ENCODE measurements around the gene SEMA5A.

Gene SEMA5A

DNA sequence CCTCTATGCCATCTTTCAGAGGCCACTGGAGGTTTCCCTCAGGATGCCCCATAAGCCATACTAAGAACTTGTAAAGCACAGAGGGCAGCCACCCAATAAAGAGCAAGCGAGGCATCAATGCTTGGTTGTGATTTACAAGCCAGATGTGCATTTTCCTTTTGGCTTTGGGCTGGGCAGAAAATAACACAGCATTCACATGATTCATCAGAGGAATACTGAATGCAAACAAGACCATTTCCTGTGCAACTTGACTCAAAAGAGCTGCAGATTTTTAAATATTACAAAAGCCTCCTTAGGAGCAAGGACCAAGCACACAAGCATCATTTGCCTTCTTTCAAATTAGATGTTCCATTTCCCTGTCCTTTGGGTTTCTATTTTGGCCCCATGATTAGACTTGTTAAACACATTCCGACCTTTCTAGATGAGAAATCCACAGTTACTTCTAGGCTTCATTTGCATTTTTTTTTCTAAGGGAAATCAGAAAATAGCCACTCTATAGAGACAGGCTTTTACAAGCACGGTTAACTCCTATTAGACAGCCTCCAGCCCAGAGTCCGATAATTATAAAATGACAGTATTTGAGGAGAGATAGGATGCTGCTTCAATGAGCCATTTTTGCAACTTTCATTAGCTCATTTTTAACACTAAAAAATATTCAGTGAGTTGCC, 207.8 kb downstream of the SEMA5A start:
- no peak overlapping the region for H2BK5ac ChIP-seq (ENCODE audit: low read length)
- no peak overlapping the region for H4K91ac ChIP-seq (ENCODE audit: low read depth, low read length, poor library complexity)
- H3K27ac ChIP-seq (replicated peaks; ENCODE audit: low read length): no peak overlapping the region
- no peak overlapping the region for H3K9ac ChIP-seq (ENCODE audit: low read depth, low read length, poor library complexity)
- H3K79me1 ChIP-seq (ENCODE audit: low read depth, low read length): no peaks in the 10 kb centered on the region
- no peak overlapping the region for H3K4me3 ChIP-seq (ENCODE audit: low read length in 2 of 2)
- no peak overlapping the region for H3K4me2 ChIP-seq (ENCODE audit: insufficient read depth, low read length, poor library complexity, severe bottlenecking)
- no peak overlapping the region for H3K4ac ChIP-seq (ENCODE audit: low read length)
- no peak overlapping the region for H4K8ac ChIP-seq (ENCODE audit: low read depth, low read length)
- no peak overlapping the region for H2BK12ac ChIP-seq (ENCODE audit: low read length)
- no peak overlapping the region for H3K23ac ChIP-seq (ENCODE audit: low read depth, low read length, poor library complexity)
- no peak overlapping the region for H3K18ac ChIP-seq (ENCODE audit: low read length)
- H3K27me3 ChIP-seq (ENCODE audit: control insufficient read depth in 3 of 3, insufficient read depth in 3 of 3, low read depth in 1 of 3, low read length in 3 of 3): no peaks in the 10 kb centered on the region
- H3K4me1 ChIP-seq (ENCODE audit: control insufficient read depth in 2 of 2, insufficient read depth in 1 of 2, low read depth in 1 of 2, low read length in 2 of 2): peaks cover 0 to 6% of the 10 kb centered on the region in 2 donors
- no peak overlapping the region for H2BK120ac ChIP-seq (ENCODE audit: low read depth, low read length)
- DNase-seq (ENCODE audit: low spot score): no peak
- no peaks in the 10 kb centered on the region for H3K9me3 ChIP-seq (replicated peaks in 1 of 2; ENCODE audit: control insufficient read depth in 2 of 2, insufficient read depth in 1 of 2, low read depth in 1 of 2, low read length in 2 of 2)
- no peak overlapping the region for H2BK15ac ChIP-seq (ENCODE audit: low read length)
- peak overlapping the region; percentile 39 for H2AFZ ChIP-seq (ENCODE audit: low read length)
- no peak overlapping the region for H2AK5ac ChIP-seq (ENCODE audit: low read depth, low read length)
- H3K14ac ChIP-seq (ENCODE audit: low read length): no peak overlapping the region
- WGBS, 2 donors (ENCODE audit: extremely low coverage in 2 of 2, insufficient read length in 2 of 2, insufficient replicate concordance in 1 of 2): no CpG with 5 or more reads among the region's 4 CpGs
- peaks cover 0 to 7% of the 10 kb centered on the region in 2 donors for H3K36me3 ChIP-seq (replicated peaks in 1 of 2; ENCODE audit: control insufficient read depth in 2 of 2, insufficient read depth in 2 of 2, low read length in 2 of 2)

- Histone ChIP-seq H3K27ac (replicated peaks; ENCODE audit: low read length) (no peak overlapping the region), H3K4ac (ENCODE audit: low read length) (no peak overlapping the region), H4K91ac (ENCODE audit: low read depth, low read length, poor library complexity) (no peak overlapping the region), H2BK120ac (ENCODE audit: low read depth, low read length) (no peak overlapping the region), H2BK15ac (ENCODE audit: low read length) (no peak overlapping the region), H3K23ac (ENCODE audit: low read depth, low read length, poor library complexity) (no peak overlapping the region), H3K36me3 (replicated peaks in 1 of 2; ENCODE audit: control insufficient read depth in 2 of 2, insufficient read depth in 2 of 2, low read length in 2 of 2) (peaks cover 0 to 15% of the 10 kb centered on the region in 2 donors), H2AK5ac (ENCODE audit: low read depth, low read length) (no peak overlapping the region), H3K9ac (ENCODE audit: low read depth, low read length, poor library complexity) (no peak overlapping the region), H3K4me3 (ENCODE audit: low read length in 2 of 2) (no peak overlapping the region), H3K4me2 (ENCODE audit: insufficient read depth, low read length, poor library complexity, severe bottlenecking) (no peak overlapping the region), H3K27me3 (ENCODE audit: control insufficient read depth in 3 of 3, insufficient read depth in 3 of 3, low read depth in 1 of 3, low read length in 3 of 3) (no peaks in the 10 kb centered on the region), H3K79me1 (ENCODE audit: low read depth, low read length) (no peaks in the 10 kb centered on the region), H2AFZ (ENCODE audit: low read length) (no peak overlapping the region), H2BK12ac (ENCODE audit: low read length) (no peak overlapping the region), H3K4me1 (ENCODE audit: control insufficient read depth in 2 of 2, insufficient read depth in 1 of 2, low read depth in 1 of 2, low read length in 2 of 2) (peaks cover 2 to 6% of the 10 kb centered on the region in 2 donors), H4K8ac (ENCODE audit: low read depth, low read length) (no peak overlapping the region), H3K14ac (ENCODE audit: low read length) (no peak overlapping the region), H3K18ac (ENCODE audit: low read length) (no peak overlapping the region), H2BK5ac (ENCODE audit: low read length) (no peak overlapping the region), H3K9me3 (replicated peaks in 1 of 2; ENCODE audit: control insufficient read depth in 2 of 2, insufficient read depth in 1 of 2, low read depth in 1 of 2, low read length in 2 of 2) (peaks cover 0 to 4% of the 10 kb centered on the region in 2 donors)
- no peak for DNase-seq (ENCODE audit: low spot score)
- WGBS, 2 donors (ENCODE audit: extremely low coverage in 2 of 2, insufficient read length in 2 of 2, insufficient replicate concordance in 1 of 2): no CpG with 5 or more reads among the region's 2 CpGs
These were observed 209.9 kb downstream of the SEMA5A start for GRCh38 chr5:9335754-9336495.

DNA sequence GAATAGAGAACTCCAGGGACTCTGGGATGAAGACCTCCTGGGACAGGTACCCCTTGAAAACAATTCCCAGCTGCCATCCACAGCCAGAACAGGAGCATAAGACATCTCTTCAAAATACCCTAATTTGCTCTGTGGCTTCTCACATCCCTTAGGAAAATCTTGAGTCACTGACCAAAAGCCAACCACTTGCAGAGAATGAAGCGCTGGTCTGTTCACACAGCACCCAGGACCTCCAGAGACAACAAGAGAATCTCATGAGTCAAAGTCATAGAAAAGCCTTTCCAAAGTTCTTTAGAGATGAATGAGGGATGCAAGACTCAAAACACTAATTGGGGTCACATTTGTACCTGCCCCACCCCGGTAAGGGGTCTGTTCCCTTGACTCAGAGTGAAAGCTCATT, 210.6 kb downstream of the SEMA5A start:
- H3K36me3 ChIP-seq (replicated peaks in 1 of 2; ENCODE audit: control insufficient read depth in 2 of 2, insufficient read depth in 2 of 2, low read length in 2 of 2): peaks cover 0 to 15% of the 10 kb centered on the region in 2 donors
- no peak overlapping the region for H2AFZ ChIP-seq (ENCODE audit: low read length)
- H3K4me1 ChIP-seq (ENCODE audit: control insufficient read depth in 2 of 2, insufficient read depth in 1 of 2, low read depth in 1 of 2, low read length in 2 of 2): peaks cover 2 to 6% of the 10 kb centered on the region in 2 donors
- no peak overlapping the region for H2BK12ac ChIP-seq (ENCODE audit: low read length)
- WGBS, 2 donors (ENCODE audit: extremely low coverage in 2 of 2, insufficient read length in 2 of 2, insufficient replicate concordance in 1 of 2): no CpG with 5 or more reads among the region's 2 CpGs
- no peak overlapping the region for H4K91ac ChIP-seq (ENCODE audit: low read depth, low read length, poor library complexity)
- no peaks in the 10 kb centered on the region for H3K27me3 ChIP-seq (ENCODE audit: control insufficient read depth in 3 of 3, insufficient read depth in 3 of 3, low read depth in 1 of 3, low read length in 3 of 3)
- H2BK15ac ChIP-seq (ENCODE audit: low read length): no peak overlapping the region
- H2AK5ac ChIP-seq (ENCODE audit: low read depth, low read length): no peak overlapping the region
- no peak overlapping the region for H3K4ac ChIP-seq (ENCODE audit: low read length)
- no peak overlapping the region for H3K4me2 ChIP-seq (ENCODE audit: insufficient read depth, low read length, poor library complexity, severe bottlenecking)
- no peak overlapping the region for H2BK120ac ChIP-seq (ENCODE audit: low read depth, low read length)
- no peaks in the 10 kb centered on the region for H3K79me1 ChIP-seq (ENCODE audit: low read depth, low read length)
- H3K4me3 ChIP-seq (ENCODE audit: low read length in 2 of 2): no peak overlapping the region
- no peak overlapping the region for H3K14ac ChIP-seq (ENCODE audit: low read length)
- no peak overlapping the region for H3K23ac ChIP-seq (ENCODE audit: low read depth, low read length, poor library complexity)
- H3K27ac ChIP-seq (replicated peaks; ENCODE audit: low read length): no peak overlapping the region
- no peak overlapping the region for H3K18ac ChIP-seq (ENCODE audit: low read length)
- DNase-seq (ENCODE audit: low spot score): no peak
- no peak overlapping the region for H3K9ac ChIP-seq (ENCODE audit: low read depth, low read length, poor library complexity)
- H2BK5ac ChIP-seq (ENCODE audit: low read length): no peak overlapping the region
- H3K9me3 ChIP-seq (replicated peaks in 1 of 2; ENCODE audit: control insufficient read depth in 2 of 2, insufficient read depth in 1 of 2, low read depth in 1 of 2, low read length in 2 of 2): peaks cover 0 to 4% of the 10 kb centered on the region in 2 donors
- no peak overlapping the region for H4K8ac ChIP-seq (ENCODE audit: low read depth, low read length)

DNA sequence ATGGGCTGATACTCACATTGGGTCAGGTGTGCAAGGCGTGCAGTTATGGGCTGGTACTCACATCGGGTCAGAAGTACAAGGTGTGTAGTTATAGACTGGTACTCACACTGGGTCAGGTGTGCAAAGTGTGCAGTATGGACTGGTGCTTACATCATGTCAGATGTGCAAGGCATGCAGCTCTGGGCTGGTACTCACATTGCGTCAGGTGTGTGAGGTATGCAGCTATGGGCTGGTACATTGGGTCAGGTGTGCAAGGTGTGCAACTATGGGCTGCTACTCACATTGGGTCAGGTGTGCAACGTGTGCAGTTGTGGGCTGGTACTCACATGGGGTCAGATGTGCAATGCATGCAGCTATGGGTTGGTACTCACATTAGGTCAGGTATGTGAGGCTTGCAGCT, 213.8 kb downstream of the SEMA5A start:
- no peak overlapping the region for H3K14ac ChIP-seq (ENCODE audit: low read length)
- no peak overlapping the region for H2BK15ac ChIP-seq (ENCODE audit: low read length)
- H3K36me3 ChIP-seq (replicated peaks in 1 of 2; ENCODE audit: control insufficient read depth in 2 of 2, insufficient read depth in 2 of 2, low read length in 2 of 2): peaks cover 0 to 13% of the 10 kb centered on the region in 2 donors
- H2AK5ac ChIP-seq (ENCODE audit: low read depth, low read length): no peak overlapping the region
- peaks cover 0 to 4% of the 10 kb centered on the region in 2 donors for H3K9me3 ChIP-seq (replicated peaks in 1 of 2; ENCODE audit: control insufficient read depth in 2 of 2, insufficient read depth in 1 of 2, low read depth in 1 of 2, low read length in 2 of 2)
- H4K91ac ChIP-seq (ENCODE audit: low read depth, low read length, poor library complexity): no peak overlapping the region
- no peak overlapping the region for H2BK5ac ChIP-seq (ENCODE audit: low read length)
- no peak overlapping the region for H2BK12ac ChIP-seq (ENCODE audit: low read length)
- DNase-seq (ENCODE audit: low spot score): no peak
- no peaks in the 10 kb centered on the region for H3K27me3 ChIP-seq (ENCODE audit: control insufficient read depth in 3 of 3, insufficient read depth in 3 of 3, low read depth in 1 of 3, low read length in 3 of 3)
- H2AFZ ChIP-seq (ENCODE audit: low read length): no peak overlapping the region
- no peak overlapping the region for H3K18ac ChIP-seq (ENCODE audit: low read length)
- H3K23ac ChIP-seq (ENCODE audit: low read depth, low read length, poor library complexity): peak overlapping the region; percentile 4
- H3K79me1 ChIP-seq (ENCODE audit: low read depth, low read length): no peaks in the 10 kb centered on the region
- no peak overlapping the region for H3K27ac ChIP-seq (replicated peaks; ENCODE audit: low read length)
- WGBS, 2 donors (ENCODE audit: extremely low coverage in 2 of 2, insufficient read length in 2 of 2, insufficient replicate concordance in 1 of 2): no CpG with 5 or more reads among the region's 4 CpGs
- peak overlapping the region; percentile 92 for H4K8ac ChIP-seq (ENCODE audit: low read depth, low read length)
- H3K9ac ChIP-seq (ENCODE audit: low read depth, low read length, poor library complexity): no peak overlapping the region
- H3K4me3 ChIP-seq (ENCODE audit: low read length in 2 of 2): peak overlapping the region in 1 of 2 donors; percentile 3
- H3K4me1 ChIP-seq (ENCODE audit: control insufficient read depth in 2 of 2, insufficient read depth in 1 of 2, low read depth in 1 of 2, low read length in 2 of 2): peaks cover 0 to 2% of the 10 kb centered on the region in 2 donors
- H3K4me2 ChIP-seq (ENCODE audit: insufficient read depth, low read length, poor library complexity, severe bottlenecking): no peak overlapping the region
- no peak overlapping the region for H3K4ac ChIP-seq (ENCODE audit: low read length)
- no peak overlapping the region for H2BK120ac ChIP-seq (ENCODE audit: low read depth, low read length)
